ENCODE measurements around the gene EPB41L1. TPM values are rescaled to one million over a fixed set of nuclear protein-coding genes. Genes with fewer than 3 reads are reported as not detected.

Gene EPB41L1
- total RNA-seq, 1 experiment from 2014 or later: 42.1 TPM

GRCh38 chr20:36202891-36203338 lies 48.4 kb downstream of the EPB41L1 start:
- no peaks in the 10 kb centered on the region for H3K9me2 ChIP-seq (ENCODE audit: insufficient read depth)
- intact Hi-C loops (cut with micrococcal nuclease): loop anchor here (2.0 kb wide), 1 partner anchor 236 kb away; no protein-coding TSS in a partner anchor
- DNase-seq (ENCODE audit: low read depth, low spot score) (peak; percentile 10), ATAC-seq (peak; percentile 80)
- no peak overlapping the region for H2AFZ ChIP-seq (ENCODE audit: low read depth, low read length, poor library complexity, severe bottlenecking)
- no peak for TF ChIP-seq CEBPB (IDR thresholded peaks at IDR 0.05; ENCODE audit: low read depth)
- peak; percentile 77 to 100 (median 97) for TF ChIP-seq CTCF (IDR thresholded peaks at IDR 0.05 in 2 of 3, conservative IDR thresholded peaks at IDR 0.05 in 1 of 3; ENCODE audit: borderline replicate concordance in 1 of 3, insufficient read depth in 1 of 3, low read depth in 2 of 3, low read length in 2 of 3)
- peak; percentile 77 for TF ChIP-seq RAD21 (IDR thresholded peaks at IDR 0.05; ENCODE audit: low read depth)
- no peak for TF ChIP-seq ELF1 (IDR thresholded peaks at IDR 0.05; ENCODE audit: borderline replicate concordance, low read depth)
- TF ChIP-seq EZH2 (IDR thresholded peaks at IDR 0.05): no peak
- TF ChIP-seq POLR2A (IDR thresholded peaks at IDR 0.05; ENCODE audit: borderline replicate concordance, extremely low read depth, insufficient read depth, insufficient read length): no peak
- no peak overlapping the region for H3K27ac ChIP-seq (ENCODE audit: low read depth, low read length)
- RAD21 ChIA-PET (ENCODE audit: low non-redundant PET in 1 of 2, low total read pairs in 2 of 2, uncharacterized antibody in 2 of 2, unreplicated experiment in 2 of 2): interaction anchor here (0.6 to 0.8 kb wide), 4 partner anchors 197 to 233 kb away, joined by 3 to 4 read pairs (median 3); no protein-coding TSS in a partner anchor
- H3K36me3 ChIP-seq (ENCODE audit: control insufficient read depth in 1 of 2, insufficient read depth in 2 of 2, low read length in 2 of 2): no peaks in the 10 kb centered on the region
- H3K4me2 ChIP-seq (ENCODE audit: low read length): no peak overlapping the region
- no peaks in the 10 kb centered on the region for H4K20me1 ChIP-seq (ENCODE audit: insufficient read depth)
- H3K27me3 ChIP-seq (ENCODE audit: insufficient read depth, low read length): no peaks in the 10 kb centered on the region
- no peak overlapping the region for H3K4me3 ChIP-seq (replicated peaks in 1 of 2; ENCODE audit: low read depth in 1 of 2, low read length in 2 of 2)
- no peaks in the 10 kb centered on the region for H3K79me2 ChIP-seq (ENCODE audit: insufficient read depth, low read length)
- CTCF ChIA-PET: interaction anchor here (0.6 to 3.1 kb wide), 24 partner anchors 9 to 612 kb away, joined by 3 to 29 read pairs (median 5); partner anchors contain the start of genes AAR2 and SCAND1
- BruUV-seq (replicated peaks): no TSS peak
- no peaks in the 10 kb centered on the region for H3K4me1 ChIP-seq (ENCODE audit: control insufficient read depth in 1 of 2, insufficient read depth in 2 of 2, low read length in 2 of 2)
- H3K9me3 ChIP-seq (ENCODE audit: control insufficient read depth in 1 of 2, insufficient read depth in 1 of 2, low read depth in 1 of 2, low read length in 2 of 2): no peaks in the 10 kb centered on the region
- H3K9ac ChIP-seq (ENCODE audit: low read length): no peak overlapping the region
- POLR2A ChIA-PET: no interaction called here

GRCh38 chr20:36203861-36204260 lies 49.3 kb downstream of the EPB41L1 start:
- POLR2A ChIA-PET: no interaction called here
- no peaks in the 10 kb centered on the region for H4K20me1 ChIP-seq (ENCODE audit: insufficient read depth)
- ATAC-seq: no peak
- H3K27ac ChIP-seq (ENCODE audit: low read depth, low read length): no peak overlapping the region
- H3K9ac ChIP-seq (ENCODE audit: low read length): no peak overlapping the region
- no peak for DNase-seq (ENCODE audit: low read depth, low spot score)
- H3K36me3 ChIP-seq (ENCODE audit: control insufficient read depth in 1 of 2, insufficient read depth in 2 of 2, low read length in 2 of 2): no peaks in the 10 kb centered on the region
- H3K27me3 ChIP-seq (ENCODE audit: insufficient read depth, low read length): no peaks in the 10 kb centered on the region
- TF ChIP-seq EGR1 (IDR thresholded peaks at IDR 0.05; ENCODE audit: low read depth) (no peak), POLR2AphosphoS5 (IDR thresholded peaks at IDR 0.05; ENCODE audit: low read depth, low read length) (no peak), CTCF (IDR thresholded peaks at IDR 0.05 in 2 of 3, conservative IDR thresholded peaks at IDR 0.05 in 1 of 3; ENCODE audit: borderline replicate concordance in 1 of 3, insufficient read depth in 1 of 3, low read depth in 2 of 3, low read length in 2 of 3) (no peak)
- no peak overlapping the region for H3K4me3 ChIP-seq (replicated peaks in 1 of 2; ENCODE audit: low read depth in 1 of 2, low read length in 2 of 2)
- no TSS peak for BruUV-seq (replicated peaks)
- H3K9me2 ChIP-seq (ENCODE audit: insufficient read depth): no peaks in the 10 kb centered on the region
- H3K4me1 ChIP-seq (ENCODE audit: control insufficient read depth in 1 of 2, insufficient read depth in 2 of 2, low read length in 2 of 2): no peaks in the 10 kb centered on the region
- no peaks in the 10 kb centered on the region for H3K9me3 ChIP-seq (ENCODE audit: control insufficient read depth in 1 of 2, insufficient read depth in 1 of 2, low read depth in 1 of 2, low read length in 2 of 2)
- no peaks in the 10 kb centered on the region for H3K79me2 ChIP-seq (ENCODE audit: insufficient read depth, low read length)
- CTCF ChIA-PET: interaction anchor here (1.5 to 3.1 kb wide), 5 partner anchors 48 to 236 kb away, joined by 5 to 29 read pairs (median 15); no protein-coding TSS in a partner anchor
- H3K4me2 ChIP-seq (ENCODE audit: low read length): no peak overlapping the region
- H2AFZ ChIP-seq (ENCODE audit: low read depth, low read length, poor library complexity, severe bottlenecking): no peak overlapping the region
- intact Hi-C loops (cut with micrococcal nuclease): loop anchor here (2.0 kb wide), 1 partner anchor 235 kb away; no protein-coding TSS in a partner anchor
- RAD21 ChIA-PET (ENCODE audit: low non-redundant PET in 1 of 2, low total read pairs in 2 of 2, uncharacterized antibody in 2 of 2, unreplicated experiment in 2 of 2): no interaction called here
